DOHH2 (cell line): ENCODE measurements around the gene LBHD1.
"Not testable (repeated sequence)": the region's sequence is repeated elsewhere in the genome, so short reads cannot be mapped to it uniquely, and the experiment has no call there.

ENCODE experiments used
- H3F3A ChIP-seq: fragments of 200-600 bp; sonication (generic), shearing (Covaris generic); 2 replicates; pipeline ENCODE4 v1.6.0; 2016; ENCODE audit warnings: antibody characterized with exemption, mild to moderate bottlenecking; ENCODE audit not compliant: control insufficient read depth, insufficient read depth
- H3K27ac ChIP-seq: fragments of 200-600 bp; sonication (generic); 2 replicates; pipeline ENCODE4 v1.5.1; 2014; ENCODE audit warnings: low read depth, mild to moderate bottlenecking, low read length, moderate library complexity
- H3K27me3 ChIP-seq: fragments of 200-600 bp; sonication (generic); 2 replicates; pipeline ENCODE4 v1.6.1; 2014; ENCODE audit warnings: mild to moderate bottlenecking, low read length, mixed read lengths; ENCODE audit not compliant: control insufficient read depth
- H3K36me3 ChIP-seq: fragments of 200-600 bp; sonication (generic); 2 replicates; pipeline ENCODE4 v1.6.1; 2014; ENCODE audit warnings: mild to moderate bottlenecking, low read length, moderate library complexity, mixed read lengths; ENCODE audit not compliant: control insufficient read depth
- H3K4me1 ChIP-seq: fragments of 200-600 bp; sonication (generic); 2 replicates; pipeline ENCODE4 v1.6.1; 2014; ENCODE audit warnings: mild to moderate bottlenecking, low read length, mixed read lengths; ENCODE audit not compliant: control insufficient read depth
- H3K4me2 ChIP-seq: fragments of 200-600 bp; sonication (generic); 2 replicates; pipeline ENCODE4 v1.6.0; 2014; ENCODE audit warnings: mild to moderate bottlenecking, low read length, moderate library complexity
- H3K4me3 ChIP-seq: fragments of 200-600 bp; sonication (generic); 2 replicates; pipeline ENCODE4 v1.5.1; 2014; ENCODE audit warnings: mild to moderate bottlenecking, low read length, mixed read lengths
- H3K79me2 ChIP-seq: fragments of 200-600 bp; sonication (generic); 2 replicates; pipeline ENCODE4 v1.6.1; 2014; ENCODE audit warnings: mild to moderate bottlenecking, low read length, mixed read lengths; ENCODE audit not compliant: control insufficient read depth
- H3K9me2 ChIP-seq: fragments of 200-600 bp; sonication (generic); replicated peaks from 2 replicates; pipeline ENCODE4 v1.6.1; 2014; ENCODE audit warnings: mild to moderate bottlenecking, low read length, mixed read lengths; ENCODE audit not compliant: control insufficient read depth
- H3K9me3 ChIP-seq: fragments of 200-600 bp; sonication (generic); 2 replicates; pipeline ENCODE4 v1.6.1; 2014; ENCODE audit warnings: antibody characterized with exemption, low read length, mixed read lengths; ENCODE audit not compliant: control insufficient read depth, insufficient read depth
- H4K20me1 ChIP-seq: fragments of 200-600 bp; sonication (generic); 2 replicates; pipeline ENCODE4 v1.6.0; 2014; ENCODE audit warnings: low read depth, mild to moderate bottlenecking, antibody characterized with exemption, low read length, moderate library complexity; ENCODE audit not compliant: control insufficient read depth, insufficient read depth
- CTCF ChIP-seq: fragments of 200-600 bp; sonication (generic); IDR thresholded peaks from one replicate; pipeline ENCODE4 v1.5.1; 2014; ENCODE audit warnings: antibody characterized with exemption, mild to moderate bottlenecking, low read depth, low read length; ENCODE audit not compliant: poor library complexity, severe bottlenecking
- EZH2phosphoT487 ChIP-seq: fragments of 200-600 bp; sonication (generic); IDR thresholded peaks from 2 replicates; pipeline ENCODE4 v1.6.1; 2017; ENCODE audit warnings: borderline replicate concordance, mild to moderate bottlenecking, antibody characterized with exemption, low read length, moderate library complexity, mixed read lengths

LBHD1 gene

GRCh38 chr11:62678433-62678769 lies 6.3 kb upstream of the LBHD1 start:
- no peaks in the 10 kb centered on the region for H4K20me1 ChIP-seq
- no peaks in the 10 kb centered on the region for H3K27me3 ChIP-seq
- TF ChIP-seq EZH2phosphoT487 (no peak), CTCF (no peak)
- no peaks in the 10 kb centered on the region for H3K9me3 ChIP-seq
- peaks cover 40% of the 10 kb centered on the region for H3K36me3 ChIP-seq
- peaks cover 17% of the 10 kb centered on the region for H3F3A ChIP-seq
- H3K27ac ChIP-seq = peak overlapping the region; percentile 59
- H3K79me2 ChIP-seq = peaks cover 56% of the 10 kb centered on the region
- H3K4me2 ChIP-seq = peak overlapping the region; percentile 98
- H3K4me3 ChIP-seq = peak overlapping the region; percentile 98
- no peaks in the 10 kb centered on the region for H3K9me2 ChIP-seq
- peaks cover 44% of the 10 kb centered on the region for H3K4me1 ChIP-seq

- Histone ChIP-seq H3K36me3 (peaks cover 47% of the 10 kb centered on the region), H3K79me2 (peaks cover 62% of the 10 kb centered on the region)
Measured at GRCh38 chr11:62677714-62678113, 5.6 kb upstream of the LBHD1 start.

GRCh38 chr11:62677156-62677555 lies 5.1 kb upstream of the LBHD1 start:
- H3K27ac ChIP-seq = no peak overlapping the region
- H4K20me1 ChIP-seq = no peaks in the 10 kb centered on the region
- H3K9me2 ChIP-seq = no peaks in the 10 kb centered on the region
- peaks cover 55% of the 10 kb centered on the region for H3K4me1 ChIP-seq
- peak overlapping the region; percentile 98; the same call in 1 of the 2 replicates for H3K4me2 ChIP-seq
- no peaks in the 10 kb centered on the region for H3K27me3 ChIP-seq
- H3K36me3 ChIP-seq = peaks cover 52% of the 10 kb centered on the region
- no peaks in the 10 kb centered on the region for H3K9me3 ChIP-seq
- H3F3A ChIP-seq = peaks cover 20% of the 10 kb centered on the region
- no peak overlapping the region for H3K4me3 ChIP-seq
- H3K79me2 ChIP-seq = peaks cover 68% of the 10 kb centered on the region
- TF ChIP-seq EZH2phosphoT487 = no peak

More at GRCh38 chr11:62677714-62678113, 5.6 kb upstream of the LBHD1 start:
- Histone ChIP-seq H3K4me3 (peak overlapping the region; percentile 98), H4K20me1 (no peaks in the 10 kb centered on the region), H3K4me2 (peak overlapping the region; percentile 98), H3F3A (peaks cover 20% of the 10 kb centered on the region), H3K9me3 (no peaks in the 10 kb centered on the region), H3K27me3 (no peaks in the 10 kb centered on the region), H3K9me2 (no peaks in the 10 kb centered on the region), H3K4me1 (peaks cover 51% of the 10 kb centered on the region), H3K27ac (no peak overlapping the region)
- TF ChIP-seq CTCF = no peak
- no peak for TF ChIP-seq EZH2phosphoT487

GRCh38 chr11:62676698-62677097 lies 4.6 kb upstream of the LBHD1 start:
- Histone ChIP-seq H3K79me2 (peaks cover 73% of the 10 kb centered on the region), H3K9me3 (no peaks in the 10 kb centered on the region), H3K4me3 (no peak overlapping the region), H3K4me2 (0 out of 2 replicates have a peak overlapping the region, but pooled peaks have one; percentile 98), H3K27me3 (no peaks in the 10 kb centered on the region), H3K27ac (no peak overlapping the region), H4K20me1 (no peaks in the 10 kb centered on the region), H3K4me1 (peaks cover 55% of the 10 kb centered on the region), H3F3A (peaks cover 20% of the 10 kb centered on the region), H3K9me2 (no peaks in the 10 kb centered on the region), H3K36me3 (peaks cover 56% of the 10 kb centered on the region)
- no peak for TF ChIP-seq EZH2phosphoT487
- peak; percentile 18 for TF ChIP-seq CTCF

GRCh38 chr11:62675415-62675814 lies 3.3 kb upstream of the LBHD1 start:
- not testable (repeated sequence) for H3K4me3 ChIP-seq, H3K4me2 ChIP-seq, H3K27ac ChIP-seq, H3K9me3 ChIP-seq, H4K20me1 ChIP-seq, H3K9me2 ChIP-seq, H3K27me3 ChIP-seq
- Histone ChIP-seq H3K36me3 (peaks cover 66% of the 10 kb centered on the region), H3K79me2 (peaks cover 85% of the 10 kb centered on the region), H3F3A (peaks cover 28% of the 10 kb centered on the region), H3K4me1 (peaks cover 53% of the 10 kb centered on the region)
